ENCODE data around the gene TMEM132E.

The TMEM132E gene

GRCh38 chr17:34610506-34610905 is 31.1 kb downstream of the TMEM132E start:
- Histone ChIP-seq H3K79me2 (ENCODE audit: insufficient read depth, low read depth) (no peaks in the 10 kb centered on the region), H3K9ac (no peak overlapping the region), H4K20me1 (ENCODE audit: insufficient read depth) (no peaks in the 10 kb centered on the region), H3K4me2 (no peak overlapping the region), H3K27ac (no peak overlapping the region), H3K36me3 (ENCODE audit: insufficient read depth) (no peaks in the 10 kb centered on the region), H3K27me3 (ENCODE audit: insufficient read depth, low read depth) (peaks cover 28% of the 10 kb centered on the region; the same call in 1 of the 2 replicates), H2AFZ (ENCODE audit: low read depth) (no peak overlapping the region), H3K4me3 (IDR thresholded peaks at IDR 0.05; ENCODE audit: insufficient read depth, low read depth, low read length) (no peak overlapping the region), H3K4me1 (ENCODE audit: low read depth, poor library complexity, severe bottlenecking) (no peaks in the 10 kb centered on the region)
- TF ChIP-seq CTCF (conservative IDR thresholded peaks at IDR 0.05; ENCODE audit: low read depth, low read length), result no peak

DNA sequence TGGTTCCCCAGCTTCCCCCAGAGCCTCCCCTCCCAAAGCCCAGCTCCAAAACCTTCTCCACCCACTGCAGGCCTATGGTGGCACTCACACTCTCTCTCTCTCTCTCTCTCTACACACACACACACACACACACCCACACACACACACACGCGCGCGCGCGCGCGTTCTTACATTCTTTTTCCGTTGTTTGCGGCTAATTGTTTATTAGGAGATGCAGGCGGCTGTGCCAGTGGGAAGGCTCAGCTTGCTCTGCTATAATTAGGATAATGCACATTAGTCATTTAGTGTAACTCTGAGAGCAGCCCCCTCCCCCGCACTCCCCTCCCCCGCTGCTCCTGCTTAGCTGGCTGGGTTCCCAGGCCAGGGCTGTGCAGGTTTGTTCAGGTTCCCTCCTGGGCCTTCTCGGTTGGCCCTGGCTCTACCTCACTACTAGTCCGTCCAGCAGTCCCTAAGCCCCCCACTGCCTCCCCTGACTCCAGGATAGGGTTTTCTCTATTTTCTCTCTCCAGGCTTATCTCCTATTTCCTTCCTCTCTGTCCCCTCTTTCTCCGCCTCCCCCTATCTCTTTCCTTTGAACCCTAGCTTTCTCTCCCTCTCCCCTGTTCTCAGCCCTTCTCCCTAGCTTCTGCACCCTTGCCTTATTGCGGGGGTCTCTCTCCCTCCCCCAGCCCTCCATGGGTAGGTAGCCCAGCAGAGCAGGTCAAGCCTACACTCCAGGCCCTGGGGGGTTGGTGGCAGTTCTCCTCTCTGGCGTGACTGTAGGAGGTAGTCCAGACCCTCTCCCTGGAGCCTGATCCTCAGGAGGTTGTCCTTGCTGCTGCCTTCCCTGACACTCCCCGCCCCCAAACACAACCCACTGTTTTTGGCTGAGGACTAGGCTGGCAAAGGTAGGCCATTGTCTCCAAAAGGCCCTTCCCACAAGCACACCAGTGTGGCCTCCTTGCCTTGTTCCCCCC is 34.0 kb downstream of the TMEM132E start:
- H2AFZ ChIP-seq (ENCODE audit: low read depth), result no peak overlapping the region
- no peaks in the 10 kb centered on the region for H3K36me3 ChIP-seq (ENCODE audit: insufficient read depth)
- H3K27ac ChIP-seq, result no peak overlapping the region
- no peak overlapping the region for H3K4me2 ChIP-seq
- H3K4me3 ChIP-seq (IDR thresholded peaks at IDR 0.05; ENCODE audit: insufficient read depth, low read depth, low read length), result no peak overlapping the region
- TF ChIP-seq CTCF (conservative IDR thresholded peaks at IDR 0.05; ENCODE audit: low read depth, low read length), result no peak
- H3K79me2 ChIP-seq (ENCODE audit: insufficient read depth, low read depth), result no peaks in the 10 kb centered on the region
- peaks cover 7% of the 10 kb centered on the region; the same call in 1 of the 2 replicates for H3K27me3 ChIP-seq (ENCODE audit: insufficient read depth, low read depth)
- no peak overlapping the region for H3K9ac ChIP-seq
- H3K4me1 ChIP-seq (ENCODE audit: low read depth, poor library complexity, severe bottlenecking), result no peaks in the 10 kb centered on the region
- no peaks in the 10 kb centered on the region for H4K20me1 ChIP-seq (ENCODE audit: insufficient read depth)

DNA sequence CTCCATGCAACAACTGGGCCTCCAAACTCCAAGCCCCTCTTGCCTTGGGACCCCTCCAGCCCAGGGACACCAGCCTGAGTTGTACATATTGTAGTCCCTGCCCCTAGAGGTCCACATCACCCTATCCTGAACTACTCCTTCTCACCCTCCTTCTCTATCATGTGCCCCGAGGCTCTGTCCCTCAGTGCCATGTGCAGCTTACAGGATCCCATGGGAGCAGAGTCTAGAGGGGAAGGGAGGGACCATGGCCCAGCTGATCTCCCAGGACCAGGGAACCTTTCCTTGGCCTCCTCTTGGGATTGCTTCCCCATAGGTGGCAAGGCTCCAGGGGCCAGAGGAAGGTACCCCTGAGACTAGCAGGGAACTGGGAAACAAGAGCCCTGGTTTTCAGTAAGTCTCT is 35.3 kb downstream of the TMEM132E start:
- no peaks in the 10 kb centered on the region for H4K20me1 ChIP-seq (ENCODE audit: insufficient read depth)
- H3K36me3 ChIP-seq (ENCODE audit: insufficient read depth), result no peaks in the 10 kb centered on the region
- H3K9ac ChIP-seq, result no peak overlapping the region
- H3K27me3 ChIP-seq (ENCODE audit: insufficient read depth, low read depth), result 0 out of 2 replicates have a peak, but pooled peaks cover 5% of the 10 kb centered on the region
- H3K4me3 ChIP-seq (IDR thresholded peaks at IDR 0.05; ENCODE audit: insufficient read depth, low read depth, low read length), result no peak overlapping the region
- no peaks in the 10 kb centered on the region for H3K79me2 ChIP-seq (ENCODE audit: insufficient read depth, low read depth)
- no peaks in the 10 kb centered on the region for H3K4me1 ChIP-seq (ENCODE audit: low read depth, poor library complexity, severe bottlenecking)
- no peak overlapping the region for H3K27ac ChIP-seq
- no peak overlapping the region for H3K4me2 ChIP-seq
- H2AFZ ChIP-seq (ENCODE audit: low read depth), result no peak overlapping the region
- TF ChIP-seq CTCF (conservative IDR thresholded peaks at IDR 0.05; ENCODE audit: low read depth, low read length), result no peak

DNA sequence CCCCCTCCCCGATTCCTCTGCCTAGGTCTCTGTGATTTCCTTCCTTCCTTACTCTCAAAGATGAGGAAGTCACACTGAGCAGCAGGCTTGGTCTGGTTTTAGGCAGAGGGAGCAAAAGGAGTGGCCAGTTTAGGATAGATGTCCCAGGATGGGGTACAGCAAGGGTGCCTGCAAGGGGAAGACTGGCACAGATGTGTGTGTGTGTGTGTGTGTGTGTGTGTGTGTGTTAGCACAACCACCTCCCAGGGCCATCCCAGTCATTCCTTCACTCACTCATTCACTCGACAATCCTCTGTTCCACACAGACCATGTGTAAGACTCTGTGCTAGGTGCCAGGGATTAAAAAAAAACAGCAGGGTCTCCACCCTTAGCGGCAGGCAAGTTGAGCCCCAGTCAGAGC is 35.9 kb downstream of the TMEM132E start:
- Histone ChIP-seq H3K79me2 (ENCODE audit: insufficient read depth, low read depth) (no peaks in the 10 kb centered on the region), H3K27ac (no peak overlapping the region), H3K27me3 (ENCODE audit: insufficient read depth, low read depth) (no peaks in the 10 kb centered on the region), H3K4me2 (no peak overlapping the region), H4K20me1 (ENCODE audit: insufficient read depth) (no peaks in the 10 kb centered on the region), H3K9ac (no peak overlapping the region), H3K4me3 (IDR thresholded peaks at IDR 0.05; ENCODE audit: insufficient read depth, low read depth, low read length) (no peak overlapping the region), H3K36me3 (ENCODE audit: insufficient read depth) (no peaks in the 10 kb centered on the region), H3K4me1 (ENCODE audit: low read depth, poor library complexity, severe bottlenecking) (no peaks in the 10 kb centered on the region), H2AFZ (ENCODE audit: low read depth) (no peak overlapping the region)
- no peak for TF ChIP-seq CTCF (conservative IDR thresholded peaks at IDR 0.05; ENCODE audit: low read depth, low read length)
